Renal pelvis (tissue), 4 donors: Measurements from ENCODE around the gene FAM186B. TPM values are rescaled to one million over a fixed set of nuclear protein-coding genes. Genes with fewer than 3 reads are reported as not detected.

Experiments used
- DNase-seq: peaks from one replicate; pipeline ENCODE4 v3.0.0-alpha.2; 2013
- polyA plus RNA-seq, 3 donors: library from polyadenylated mRNA; unstranded; fragments of 120-200 nt; gene quantifications; one replicate each; pipeline ENCODE4 v1.2.1, GENCODE V29; 2013; ENCODE audit not compliant: insufficient read length in 3 of 3

The FAM186B gene
- polyA plus RNA-seq, 3 donors: 0.93 to 3.9 (median 3.9) TPM

GRCh38 chr12:49552899-49553298 is 52.5 kb downstream of the FAM186B start:
- DNase-seq: no peak

GRCh38 chr12:49552425-49552824 is 53.0 kb downstream of the FAM186B start:
- no peak for DNase-seq

- no peak for DNase-seq
Observed at GRCh38 chr12:49552014-49552413, 53.4 kb downstream of the FAM186B start.

GRCh38 chr12:49550693-49551252 is 54.7 kb downstream of the FAM186B start:
- no peak for DNase-seq

GRCh38 chr12:49549735-49550692 is 55.4 kb downstream of the FAM186B start:
- DNase-seq: no peak

GRCh38 chr12:49548822-49549648 is 56.4 kb downstream of the FAM186B start:
- no peak for DNase-seq

GRCh38 chr12:49548481-49548821 is 57.0 kb downstream of the FAM186B start:
- DNase-seq: no peak

GRCh38 chr12:49547090-49547690 is 58.2 kb downstream of the FAM186B start:
- DNase-seq: no peak

GRCh38 chr12:49546481-49546880 is 59.0 kb downstream of the FAM186B start:
- no peak for DNase-seq

GRCh38 chr12:49545815-49546214 is 59.6 kb downstream of the FAM186B start:
- DNase-seq: no peak

- no peak for DNase-seq
Observed at GRCh38 chr12:49543914-49544815, 61.3 kb downstream of the FAM186B start.

- DNase-seq: no peak
Observed at GRCh38 chr12:49543221-49543913, 62.1 kb downstream of the FAM186B start.

GRCh38 chr12:49542592-49543160 is 62.8 kb downstream of the FAM186B start:
- no peak for DNase-seq

GRCh38 chr12:49541911-49542505 is 63.4 kb downstream of the FAM186B start:
- DNase-seq: no peak

- no peak for DNase-seq
Observed at GRCh38 chr12:49541140-49541861, 64.1 kb downstream of the FAM186B start.

GRCh38 chr12:49540229-49541139 is 65.0 kb downstream of the FAM186B start:
- no peak for DNase-seq

- DNase-seq: no peak
Observed at GRCh38 chr12:49539406-49540228, 65.8 kb downstream of the FAM186B start.
